ENCODE results near the gene PROM1. TPM values are rescaled to one million over a fixed set of nuclear protein-coding genes. Genes with fewer than 3 reads are reported as not detected.

PROM1 gene
- total RNA-seq, 2 donors from 2014 or later: 5.2 to 8.1 TPM

- Histone ChIP-seq H3K36me3 (no peaks in the 10 kb centered on the region), H3K27ac (no peak overlapping the region), H3K9me3 (peaks cover 0 to 6% of the 10 kb centered on the region in 2 donors), H3K4me1 (peaks cover 0 to 32% of the 10 kb centered on the region in 2 donors), H3K27me3 (peaks cover 0 to 4% of the 10 kb centered on the region in 2 donors), H3K4me3 (peak overlapping the region; percentile 58 to 62)
- TF ChIP-seq, protein P1, sequence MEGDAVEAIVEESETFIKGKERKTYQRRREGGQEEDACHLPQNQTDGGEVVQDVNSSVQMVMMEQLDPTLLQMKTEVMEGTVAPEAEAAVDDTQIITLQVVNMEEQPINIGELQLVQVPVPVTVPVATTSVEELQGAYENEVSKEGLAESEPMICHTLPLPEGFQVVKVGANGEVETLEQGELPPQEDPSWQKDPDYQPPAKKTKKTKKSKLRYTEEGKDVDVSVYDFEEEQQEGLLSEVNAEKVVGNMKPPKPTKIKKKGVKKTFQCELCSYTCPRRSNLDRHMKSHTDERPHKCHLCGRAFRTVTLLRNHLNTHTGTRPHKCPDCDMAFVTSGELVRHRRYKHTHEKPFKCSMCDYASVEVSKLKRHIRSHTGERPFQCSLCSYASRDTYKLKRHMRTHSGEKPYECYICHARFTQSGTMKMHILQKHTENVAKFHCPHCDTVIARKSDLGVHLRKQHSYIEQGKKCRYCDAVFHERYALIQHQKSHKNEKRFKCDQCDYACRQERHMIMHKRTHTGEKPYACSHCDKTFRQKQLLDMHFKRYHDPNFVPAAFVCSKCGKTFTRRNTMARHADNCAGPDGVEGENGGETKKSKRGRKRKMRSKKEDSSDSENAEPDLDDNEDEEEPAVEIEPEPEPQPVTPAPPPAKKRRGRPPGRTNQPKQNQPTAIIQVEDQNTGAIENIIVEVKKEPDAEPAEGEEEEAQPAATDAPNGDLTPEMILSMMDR (IDR thresholded peaks at IDR 0.05): no peak
- DNase-seq (ENCODE audit: low spot score): no peak
Observed at GRCh38 chr4:16082041-16082425, 1.8 kb downstream of the PROM1 start.

DNA sequence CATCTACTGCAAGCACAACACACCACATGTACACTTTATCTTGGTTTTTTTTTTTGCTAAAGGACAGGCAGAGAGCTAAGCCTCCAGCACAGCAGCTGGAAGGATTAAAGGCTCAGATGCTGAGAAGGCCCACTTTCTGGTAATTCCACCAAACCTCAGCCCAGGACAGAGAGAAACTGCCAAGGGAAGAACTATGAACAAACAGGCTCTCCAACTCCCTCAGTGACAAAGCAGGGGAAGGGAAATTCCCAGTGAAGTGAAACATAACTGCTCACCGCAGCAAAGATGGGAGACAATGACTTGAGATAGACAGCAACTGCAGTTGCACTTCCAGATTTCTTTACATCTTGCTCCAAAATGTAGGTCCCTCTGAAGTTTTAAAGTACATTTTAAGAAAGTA, 4.8 kb downstream of the PROM1 start:
- Histone ChIP-seq H3K36me3 (no peaks in the 10 kb centered on the region), H3K4me1 (peaks cover 0 to 32% of the 10 kb centered on the region in 2 donors), H3K27me3 (peaks cover 0 to 4% of the 10 kb centered on the region in 2 donors), H3K4me3 (no peak overlapping the region), H3K9me3 (no peaks in the 10 kb centered on the region), H3K27ac (no peak overlapping the region)
- TF ChIP-seq, protein P1 (IDR thresholded peaks at IDR 0.05): no peak
- no peak for DNase-seq (ENCODE audit: low spot score)

- no peak for DNase-seq (ENCODE audit: low spot score)
- H3K9me3 ChIP-seq: no peaks in the 10 kb centered on the region
- H3K36me3 ChIP-seq: no peaks in the 10 kb centered on the region
- H3K4me3 ChIP-seq: no peak overlapping the region
- no peaks in the 10 kb centered on the region for H3K27me3 ChIP-seq
- H3K27ac ChIP-seq: peak overlapping the region in 1 of 2 donors; percentile 32
- peaks cover 0 to 27% of the 10 kb centered on the region in 2 donors for H3K4me1 ChIP-seq
- TF ChIP-seq, protein P1 (IDR thresholded peaks at IDR 0.05): no peak
Observed at GRCh38 chr4:16078195-16078760, 5.5 kb downstream of the PROM1 start.

- Histone ChIP-seq H3K4me1 (peaks cover 0 to 22% of the 10 kb centered on the region in 2 donors), H3K36me3 (no peaks in the 10 kb centered on the region), H3K9me3 (no peaks in the 10 kb centered on the region), H3K27ac (peak overlapping the region in 1 of 2 donors; percentile 32), H3K27me3 (no peaks in the 10 kb centered on the region), H3K4me3 (no peak overlapping the region)
- no peak for DNase-seq (ENCODE audit: low spot score)
- TF ChIP-seq, protein P1 (IDR thresholded peaks at IDR 0.05): no peak
Observed at GRCh38 chr4:16077786-16078185, 6.0 kb downstream of the PROM1 start.

GRCh38 chr4:16075975-16076757, 7.7 kb downstream of the PROM1 start:
- no peak overlapping the region for H3K4me3 ChIP-seq
- no peak overlapping the region for H3K27ac ChIP-seq
- peaks cover 0 to 11% of the 10 kb centered on the region in 2 donors for H3K4me1 ChIP-seq
- no peaks in the 10 kb centered on the region for H3K27me3 ChIP-seq
- no peaks in the 10 kb centered on the region for H3K9me3 ChIP-seq
- TF ChIP-seq, protein P1 (IDR thresholded peaks at IDR 0.05): no peak
- no peak for DNase-seq (ENCODE audit: low spot score)
- H3K36me3 ChIP-seq: no peaks in the 10 kb centered on the region
